Ovary (tissue), 3 donors: ENCODE results near the gene SPDEF.

Experiments
- POLR2A ChIP-seq: fragments of 450-650 bp; IDR thresholded peaks from one replicate; pipeline ENCODE4 v1.6.1; 2017; ENCODE audit warnings: antibody characterized with exemption, mild to moderate bottlenecking, moderate library complexity
- TF ChIP-seq, protein P1 (sequence below), 3 donors: fragments of 450-650 bp in 2 of 3; fragments of 200-600 bp in 1 of 3; IDR thresholded peaks; one replicate each; pipeline versions ENCODE4 v1.5.1 to v1.8.0; 2016 to 2022; ENCODE audit warnings: antibody characterized with exemption in 3 of 3, mild to moderate bottlenecking in 1 of 3
- donor health status: DM: no; HTN: no; CAD: no.

- TF ChIP-seq, protein P1, sequence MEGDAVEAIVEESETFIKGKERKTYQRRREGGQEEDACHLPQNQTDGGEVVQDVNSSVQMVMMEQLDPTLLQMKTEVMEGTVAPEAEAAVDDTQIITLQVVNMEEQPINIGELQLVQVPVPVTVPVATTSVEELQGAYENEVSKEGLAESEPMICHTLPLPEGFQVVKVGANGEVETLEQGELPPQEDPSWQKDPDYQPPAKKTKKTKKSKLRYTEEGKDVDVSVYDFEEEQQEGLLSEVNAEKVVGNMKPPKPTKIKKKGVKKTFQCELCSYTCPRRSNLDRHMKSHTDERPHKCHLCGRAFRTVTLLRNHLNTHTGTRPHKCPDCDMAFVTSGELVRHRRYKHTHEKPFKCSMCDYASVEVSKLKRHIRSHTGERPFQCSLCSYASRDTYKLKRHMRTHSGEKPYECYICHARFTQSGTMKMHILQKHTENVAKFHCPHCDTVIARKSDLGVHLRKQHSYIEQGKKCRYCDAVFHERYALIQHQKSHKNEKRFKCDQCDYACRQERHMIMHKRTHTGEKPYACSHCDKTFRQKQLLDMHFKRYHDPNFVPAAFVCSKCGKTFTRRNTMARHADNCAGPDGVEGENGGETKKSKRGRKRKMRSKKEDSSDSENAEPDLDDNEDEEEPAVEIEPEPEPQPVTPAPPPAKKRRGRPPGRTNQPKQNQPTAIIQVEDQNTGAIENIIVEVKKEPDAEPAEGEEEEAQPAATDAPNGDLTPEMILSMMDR (IDR thresholded peaks at IDR 0.05) = no peak
- no peak for TF ChIP-seq POLR2A
Observed at GRCh38 chr6:34508425-34508824, 47.7 kb downstream of the SPDEF start.
